ENCODE measurements around the gene INSIG2. TPM values are rescaled to one million over a fixed set of nuclear protein-coding genes. Genes with fewer than 3 reads are reported as not detected.

INSIG2 gene
- total and polyA plus RNA-seq, 2 experiments from 2014 or later, result 8.1 to 15.1 TPM

GRCh38 chr2:118153433-118153832 lies 65.2 kb downstream of the INSIG2 start:
- H3K4me3 Mint-ChIP-seq, result no peak overlapping the region
- Histone ChIP-seq H3K4me1 (ENCODE audit: insufficient read depth) (no peaks in the 10 kb centered on the region), H3K36me3 (ENCODE audit: insufficient read depth) (no peaks in the 10 kb centered on the region), H3F3A (replicated peaks; ENCODE audit: low read depth) (no peaks in the 10 kb centered on the region), H3K27ac (ENCODE audit: low read depth) (no peak overlapping the region), H4K20me1 (replicated peaks; ENCODE audit: insufficient read depth) (no peaks in the 10 kb centered on the region), H2AFZ (no peak overlapping the region), H3K79me2 (replicated peaks; ENCODE audit: insufficient read depth) (no peaks in the 10 kb centered on the region), H3K9me2 (ENCODE audit: insufficient read depth) (no peaks in the 10 kb centered on the region), H3K4me3 (no peak overlapping the region), H3K27me3 (ENCODE audit: insufficient read depth) (no peaks in the 10 kb centered on the region), H3K4me2 (no peak overlapping the region)
- no peak for ATAC-seq
- H3K4me1 Mint-ChIP-seq, result no peaks in the 10 kb centered on the region
- no peak for TF ChIP-seq POLR2AphosphoS5 (IDR thresholded peaks at IDR 0.05; ENCODE audit: low read depth)
- no peak for TF ChIP-seq JUNB (IDR thresholded peaks at IDR 0.05; ENCODE audit: unreplicated experiment)
- no peak for TF ChIP-seq ZNF114 (CRISPR knock-in tag; IDR thresholded peaks at IDR 0.05)
- no peak for TF ChIP-seq NANOG (IDR thresholded peaks at IDR 0.05; ENCODE audit: borderline replicate concordance)
- no peak for TF ChIP-seq CREB1 (CRISPR knock-in tag; IDR thresholded peaks at IDR 0.05; ENCODE audit: low read depth)
- DNase-seq (ENCODE audit: low spot score), result no peak
- peaks cover 1% of the 10 kb centered on the region for H3K27me3 Mint-ChIP-seq (ENCODE audit: insufficient read depth, low read depth, poor library complexity)
- no peaks in the 10 kb centered on the region for H3K36me3 Mint-ChIP-seq (ENCODE audit: low read depth)
- H3K27ac Mint-ChIP-seq, result no peak overlapping the region
- no peaks in the 10 kb centered on the region; the same call in 2 of the 3 replicates for H3K9me3 Mint-ChIP-seq

GRCh38 chr2:118154176-118154575 lies 65.9 kb downstream of the INSIG2 start:
- H3K27me3 ChIP-seq (ENCODE audit: insufficient read depth), result no peaks in the 10 kb centered on the region
- ATAC-seq (no peak), DNase-seq (ENCODE audit: low spot score) (no peak)
- Mint-ChIP-seq H3K27me3 (ENCODE audit: insufficient read depth, low read depth, poor library complexity) (peaks cover 1% of the 10 kb centered on the region), H3K9me3 (no peaks in the 10 kb centered on the region; the same call in 2 of the 3 replicates), H3K4me3 (no peak overlapping the region), H3K36me3 (ENCODE audit: low read depth) (no peaks in the 10 kb centered on the region), H3K4me1 (no peaks in the 10 kb centered on the region), H3K27ac (no peak overlapping the region)
- no peaks in the 10 kb centered on the region for H3K79me2 ChIP-seq (replicated peaks; ENCODE audit: insufficient read depth)
- no peaks in the 10 kb centered on the region for H3K4me1 ChIP-seq (ENCODE audit: insufficient read depth)
- no peaks in the 10 kb centered on the region for H4K20me1 ChIP-seq (replicated peaks; ENCODE audit: insufficient read depth)
- H2AFZ ChIP-seq, result no peak overlapping the region
- no peak overlapping the region for H3K4me3 ChIP-seq
- H3K36me3 ChIP-seq (ENCODE audit: insufficient read depth), result no peaks in the 10 kb centered on the region
- H3K27ac ChIP-seq (ENCODE audit: low read depth), result no peak overlapping the region
- H3K4me2 ChIP-seq, result no peak overlapping the region
- H3F3A ChIP-seq (replicated peaks; ENCODE audit: low read depth), result no peaks in the 10 kb centered on the region
- no peaks in the 10 kb centered on the region for H3K9me2 ChIP-seq (ENCODE audit: insufficient read depth)
- TF ChIP-seq, protein P1, sequence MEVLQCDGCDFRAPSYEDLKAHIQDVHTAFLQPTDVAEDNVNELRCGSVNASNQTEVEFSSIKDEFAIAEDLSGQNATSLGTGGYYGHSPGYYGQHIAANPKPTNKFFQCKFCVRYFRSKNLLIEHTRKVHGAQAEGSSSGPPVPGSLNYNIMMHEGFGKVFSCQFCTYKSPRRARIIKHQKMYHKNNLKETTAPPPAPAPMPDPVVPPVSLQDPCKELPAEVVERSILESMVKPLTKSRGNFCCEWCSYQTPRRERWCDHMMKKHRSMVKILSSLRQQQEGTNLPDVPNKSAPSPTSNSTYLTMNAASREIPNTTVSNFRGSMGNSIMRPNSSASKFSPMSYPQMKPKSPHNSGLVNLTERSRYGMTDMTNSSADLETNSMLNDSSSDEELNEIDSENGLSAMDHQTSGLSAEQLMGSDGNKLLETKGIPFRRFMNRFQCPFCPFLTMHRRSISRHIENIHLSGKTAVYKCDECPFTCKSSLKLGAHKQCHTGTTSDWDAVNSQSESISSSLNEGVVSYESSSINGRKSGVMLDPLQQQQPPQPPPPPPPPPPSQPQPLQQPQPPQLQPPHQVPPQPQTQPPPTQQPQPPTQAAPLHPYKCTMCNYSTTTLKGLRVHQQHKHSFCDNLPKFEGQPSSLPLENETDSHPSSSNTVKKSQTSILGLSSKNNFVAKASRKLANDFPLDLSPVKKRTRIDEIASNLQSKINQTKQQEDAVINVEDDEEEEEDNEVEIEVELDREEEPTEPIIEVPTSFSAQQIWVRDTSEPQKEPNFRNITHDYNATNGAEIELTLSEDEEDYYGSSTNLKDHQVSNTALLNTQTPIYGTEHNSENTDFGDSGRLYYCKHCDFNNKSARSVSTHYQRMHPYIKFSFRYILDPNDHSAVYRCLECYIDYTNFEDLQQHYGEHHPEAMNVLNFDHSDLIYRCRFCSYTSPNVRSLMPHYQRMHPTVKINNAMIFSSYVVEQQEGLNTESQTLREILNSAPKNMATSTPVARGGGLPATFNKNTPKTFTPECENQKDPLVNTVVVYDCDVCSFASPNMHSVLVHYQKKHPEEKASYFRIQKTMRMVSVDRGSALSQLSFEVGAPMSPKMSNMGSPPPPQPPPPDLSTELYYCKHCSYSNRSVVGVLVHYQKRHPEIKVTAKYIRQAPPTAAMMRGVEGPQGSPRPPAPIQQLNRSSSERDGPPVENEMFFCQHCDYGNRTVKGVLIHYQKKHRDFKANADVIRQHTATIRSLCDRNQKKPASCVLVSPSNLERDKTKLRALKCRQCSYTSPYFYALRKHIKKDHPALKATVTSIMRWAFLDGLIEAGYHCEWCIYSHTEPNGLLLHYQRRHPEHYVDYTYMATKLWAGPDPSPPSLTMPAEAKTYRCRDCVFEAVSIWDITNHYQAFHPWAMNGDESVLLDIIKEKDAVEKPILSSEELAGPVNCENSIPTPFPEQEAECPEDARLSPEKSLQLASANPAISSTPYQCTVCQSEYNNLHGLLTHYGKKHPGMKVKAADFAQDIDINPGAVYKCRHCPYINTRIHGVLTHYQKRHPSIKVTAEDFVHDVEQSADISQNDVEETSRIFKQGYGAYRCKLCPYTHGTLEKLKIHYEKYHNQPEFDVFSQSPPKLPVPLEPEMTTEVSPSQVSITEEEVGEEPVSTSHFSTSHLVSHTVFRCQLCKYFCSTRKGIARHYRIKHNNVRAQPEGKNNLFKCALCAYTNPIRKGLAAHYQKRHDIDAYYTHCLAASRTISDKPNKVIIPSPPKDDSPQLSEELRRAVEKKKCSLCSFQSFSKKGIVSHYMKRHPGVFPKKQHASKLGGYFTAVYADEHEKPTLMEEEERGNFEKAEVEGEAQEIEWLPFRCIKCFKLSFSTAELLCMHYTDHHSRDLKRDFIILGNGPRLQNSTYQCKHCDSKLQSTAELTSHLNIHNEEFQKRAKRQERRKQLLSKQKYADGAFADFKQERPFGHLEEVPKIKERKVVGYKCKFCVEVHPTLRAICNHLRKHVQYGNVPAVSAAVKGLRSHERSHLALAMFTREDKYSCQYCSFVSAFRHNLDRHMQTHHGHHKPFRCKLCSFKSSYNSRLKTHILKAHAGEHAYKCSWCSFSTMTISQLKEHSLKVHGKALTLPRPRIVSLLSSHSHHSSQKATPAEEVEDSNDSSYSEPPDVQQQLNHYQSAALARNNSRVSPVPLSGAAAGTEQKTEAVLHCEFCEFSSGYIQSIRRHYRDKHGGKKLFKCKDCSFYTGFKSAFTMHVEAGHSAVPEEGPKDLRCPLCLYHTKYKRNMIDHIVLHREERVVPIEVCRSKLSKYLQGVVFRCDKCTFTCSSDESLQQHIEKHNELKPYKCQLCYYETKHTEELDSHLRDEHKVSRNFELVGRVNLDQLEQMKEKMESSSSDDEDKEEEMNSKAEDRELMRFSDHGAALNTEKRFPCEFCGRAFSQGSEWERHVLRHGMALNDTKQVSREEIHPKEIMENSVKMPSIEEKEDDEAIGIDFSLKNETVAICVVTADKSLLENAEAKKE (CRISPR knock-in tag; IDR thresholded peaks at IDR 0.05), result no peak
- TF ChIP-seq POLR2AphosphoS5 (IDR thresholded peaks at IDR 0.05; ENCODE audit: low read depth) (no peak), JUNB (IDR thresholded peaks at IDR 0.05; ENCODE audit: unreplicated experiment) (no peak), ZNF331 (CRISPR knock-in tag; IDR thresholded peaks at IDR 0.05; ENCODE audit: low read depth) (no peak), ZNF114 (CRISPR knock-in tag; IDR thresholded peaks at IDR 0.05) (no peak), NANOG (IDR thresholded peaks at IDR 0.05; ENCODE audit: borderline replicate concordance) (no peak), CREB1 (CRISPR knock-in tag; IDR thresholded peaks at IDR 0.05; ENCODE audit: low read depth) (no peak), ETS1 (IDR thresholded peaks at IDR 0.05) (no peak), EZH2phosphoT487 (IDR thresholded peaks at IDR 0.05; ENCODE audit: unreplicated experiment) (no peak), STAT1 (IDR thresholded peaks at IDR 0.05; ENCODE audit: unreplicated experiment) (no peak), EZH2 (IDR thresholded peaks at IDR 0.05; ENCODE audit: low read depth, unreplicated experiment) (no peak), REST (IDR thresholded peaks at IDR 0.05; ENCODE audit: unreplicated experiment) (no peak)

Measured in GM23338 (cell line).